BJ (cell line): ENCODE data around the gene SPTLC3. TPM values are rescaled to one million over a fixed set of nuclear protein-coding genes. Genes with fewer than 3 reads are reported as not detected.

ENCODE experiments used
- CTCF ChIA-PET: fragments of 350-600 bp; formaldehyde crosslinking; extraction: SDS; loops from one replicate; lab custom pipeline; 2021; ENCODE audit warnings: antibody characterized with exemption, inconsistent platforms; lab: Yijun Ruan, JAX
- POLR2A ChIA-PET: fragments of 300-600 bp; sonication (Branson Sonifier 250); formaldehyde crosslinking; extraction: SDS; loops from one replicate; lab custom pipeline; 2021; ENCODE audit warnings: antibody characterized with exemption; lab: Charles Lee
- DNase-seq: peaks from one replicate; pipeline ENCODE4 v3.0.0-alpha.2; 2011; ENCODE audit warnings: low read depth
- H3K27me3 ChIP-seq: 2 replicates; pipeline ENCODE4 v1.6.0; 2011; ENCODE audit warnings: low read length; ENCODE audit not compliant: control insufficient read depth, insufficient read depth
- H3K36me3 ChIP-seq: 2 replicates; pipeline ENCODE4 v1.5.1; 2011; ENCODE audit warnings: low read length; ENCODE audit not compliant: control insufficient read depth, insufficient read depth
- H3K4me3 ChIP-seq: 2 replicates; pipeline ENCODE4 v1.5.1; 2011; ENCODE audit warnings: low read depth, mild to moderate bottlenecking, control low read depth, low read length
- polyA plus RNA-seq: library from polyadenylated mRNA; depleted of rRNA; stranded (reverse); fragments of >200 nt; gene quantifications from 2 replicates; pipeline ENCODE4 v1.2.3, GENCODE V29; 2011
- TF ChIP-seq, protein P1 (sequence below): IDR thresholded peaks from 2 replicates; pipeline ENCODE4 v1.5.1; 2011; ENCODE audit warnings: low read depth, mild to moderate bottlenecking, control low read depth, inconsistent platforms, low read length, moderate library complexity; ENCODE audit not compliant: insufficient read depth

The SPTLC3 gene
- polyA plus RNA-seq, 1 experiment = 0.27 TPM

DNA sequence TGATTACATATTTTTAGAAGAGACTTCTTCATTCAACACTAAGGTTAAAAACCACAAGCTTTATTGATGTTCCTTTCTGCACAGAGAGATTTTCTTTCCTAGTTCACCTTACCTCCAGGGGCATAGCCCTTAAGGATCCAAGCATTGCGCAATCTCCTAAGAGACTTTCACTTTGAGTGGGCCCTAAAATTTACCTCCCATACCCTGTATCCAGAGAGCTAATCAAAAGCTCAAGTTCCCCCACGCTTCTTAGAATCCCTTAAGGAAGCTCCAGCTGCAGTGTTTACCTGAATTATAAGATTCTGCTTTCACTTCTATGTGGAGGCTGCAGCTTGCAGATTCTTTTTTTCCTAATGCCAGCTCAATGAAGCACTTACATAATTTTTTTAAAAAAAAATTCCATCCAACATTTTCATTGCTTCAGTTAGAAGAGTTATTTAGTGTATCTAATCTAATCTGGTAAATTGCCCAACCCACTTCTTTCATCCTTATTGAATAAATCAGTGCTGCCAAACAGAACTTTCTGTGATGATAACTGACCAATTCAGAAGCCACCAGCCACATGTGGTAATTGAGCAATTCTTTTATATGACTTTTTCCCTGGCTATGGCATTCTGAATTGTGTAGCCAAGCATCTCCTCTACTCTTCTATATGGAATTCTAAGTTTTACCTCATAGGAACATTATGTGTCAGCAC lies 24.6 kb upstream of the SPTLC3 start:
- no peak overlapping the region for H3K4me3 ChIP-seq
- CTCF ChIA-PET = no interaction called here
- POLR2A ChIA-PET = interaction anchor here (0.6 kb wide), 1 partner anchor 17 kb away, joined by 4 read pairs; no protein-coding TSS in a partner anchor
- H3K27me3 ChIP-seq = no peaks in the 10 kb centered on the region; the same call in 1 of the 2 replicates
- DNase-seq = no peak
- TF ChIP-seq, protein P1, sequence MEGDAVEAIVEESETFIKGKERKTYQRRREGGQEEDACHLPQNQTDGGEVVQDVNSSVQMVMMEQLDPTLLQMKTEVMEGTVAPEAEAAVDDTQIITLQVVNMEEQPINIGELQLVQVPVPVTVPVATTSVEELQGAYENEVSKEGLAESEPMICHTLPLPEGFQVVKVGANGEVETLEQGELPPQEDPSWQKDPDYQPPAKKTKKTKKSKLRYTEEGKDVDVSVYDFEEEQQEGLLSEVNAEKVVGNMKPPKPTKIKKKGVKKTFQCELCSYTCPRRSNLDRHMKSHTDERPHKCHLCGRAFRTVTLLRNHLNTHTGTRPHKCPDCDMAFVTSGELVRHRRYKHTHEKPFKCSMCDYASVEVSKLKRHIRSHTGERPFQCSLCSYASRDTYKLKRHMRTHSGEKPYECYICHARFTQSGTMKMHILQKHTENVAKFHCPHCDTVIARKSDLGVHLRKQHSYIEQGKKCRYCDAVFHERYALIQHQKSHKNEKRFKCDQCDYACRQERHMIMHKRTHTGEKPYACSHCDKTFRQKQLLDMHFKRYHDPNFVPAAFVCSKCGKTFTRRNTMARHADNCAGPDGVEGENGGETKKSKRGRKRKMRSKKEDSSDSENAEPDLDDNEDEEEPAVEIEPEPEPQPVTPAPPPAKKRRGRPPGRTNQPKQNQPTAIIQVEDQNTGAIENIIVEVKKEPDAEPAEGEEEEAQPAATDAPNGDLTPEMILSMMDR = no peak
- no peaks in the 10 kb centered on the region for H3K36me3 ChIP-seq

DNA sequence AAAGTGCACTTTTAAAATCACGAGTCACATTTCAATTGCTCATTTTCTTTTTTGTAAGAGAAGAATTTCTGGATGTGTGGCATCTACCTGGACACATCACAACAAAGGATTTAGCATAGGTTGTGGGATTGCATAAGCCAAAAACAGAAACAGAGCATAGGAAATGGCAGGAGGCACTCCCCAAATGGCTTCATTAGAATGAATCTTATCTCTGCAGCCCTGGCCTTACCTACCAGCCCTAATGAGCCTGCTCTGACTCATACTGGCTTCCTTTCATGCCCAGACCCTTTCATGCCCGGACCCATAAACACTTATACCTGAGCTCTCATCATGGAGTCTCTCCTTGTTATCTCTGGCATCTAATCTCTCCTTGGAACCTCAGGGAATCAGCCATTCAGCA lies 23.9 kb upstream of the SPTLC3 start:
- no peak for DNase-seq
- no peaks in the 10 kb centered on the region for H3K36me3 ChIP-seq
- ChIA-PET POLR2A (no interaction called here), CTCF (no interaction called here)
- TF ChIP-seq, protein P1 = no peak
- no peak overlapping the region for H3K4me3 ChIP-seq
- no peaks in the 10 kb centered on the region; the same call in 1 of the 2 replicates for H3K27me3 ChIP-seq

DNA sequence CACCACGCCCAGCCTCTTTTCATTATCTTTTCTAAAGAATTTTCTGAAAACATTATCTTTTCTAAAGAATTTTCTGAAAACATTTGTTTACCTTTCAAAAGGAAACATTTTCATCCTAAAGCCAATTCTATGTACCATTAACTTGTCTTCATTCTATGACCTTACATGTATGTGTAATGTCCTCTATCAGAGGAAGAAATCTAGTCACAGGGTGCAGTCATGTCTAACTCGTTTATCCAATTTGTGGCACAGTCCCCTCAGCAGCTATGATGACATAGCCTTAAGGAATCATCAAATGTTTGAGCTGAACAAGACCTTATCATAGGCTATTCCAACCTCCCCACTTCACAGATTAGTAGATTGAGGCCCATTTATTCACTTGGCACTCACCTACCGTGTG lies 21.5 kb upstream of the SPTLC3 start:
- TF ChIP-seq, protein P1 = no peak
- Histone ChIP-seq H3K36me3 (no peaks in the 10 kb centered on the region), H3K4me3 (no peak overlapping the region), H3K27me3 (no peaks in the 10 kb centered on the region; the same call in 1 of the 2 replicates)
- ChIA-PET POLR2A (no interaction called here), CTCF (interaction anchor here (0.6 kb wide), 1 partner anchor 20 kb away, joined by 3 read pairs; no protein-coding TSS in a partner anchor)
- DNase-seq = no peak

DNA sequence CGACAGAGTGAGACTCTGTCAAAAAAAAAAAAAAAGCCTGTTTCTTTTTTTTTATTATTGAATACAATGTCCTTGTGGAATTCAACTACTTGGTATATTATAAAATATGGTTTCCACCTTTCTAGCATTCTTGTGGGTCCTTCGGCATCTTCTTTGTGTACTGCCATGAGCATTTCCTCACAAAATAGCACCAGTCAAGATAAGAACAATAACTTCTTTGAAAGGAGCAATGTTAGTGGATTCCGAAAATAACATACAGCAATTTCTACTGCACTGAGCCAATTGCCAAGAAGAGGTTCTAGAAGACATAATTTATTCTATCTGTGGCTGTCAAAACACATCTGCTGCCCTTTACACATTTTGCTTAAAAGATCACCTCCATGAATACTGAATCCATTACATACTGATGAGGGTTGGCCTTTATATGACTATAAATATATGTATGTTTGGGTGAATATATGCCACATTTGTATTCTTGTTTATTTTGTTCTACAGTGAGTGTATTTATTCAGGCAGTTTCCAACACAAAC lies 19.1 kb upstream of the SPTLC3 start:
- ChIA-PET CTCF (no interaction called here), POLR2A (no interaction called here)
- DNase-seq = no peak
- TF ChIP-seq, protein P1 = no peak
- H3K36me3 ChIP-seq = no peaks in the 10 kb centered on the region
- H3K27me3 ChIP-seq = no peaks in the 10 kb centered on the region; the same call in 1 of the 2 replicates
- H3K4me3 ChIP-seq = no peak overlapping the region

DNA sequence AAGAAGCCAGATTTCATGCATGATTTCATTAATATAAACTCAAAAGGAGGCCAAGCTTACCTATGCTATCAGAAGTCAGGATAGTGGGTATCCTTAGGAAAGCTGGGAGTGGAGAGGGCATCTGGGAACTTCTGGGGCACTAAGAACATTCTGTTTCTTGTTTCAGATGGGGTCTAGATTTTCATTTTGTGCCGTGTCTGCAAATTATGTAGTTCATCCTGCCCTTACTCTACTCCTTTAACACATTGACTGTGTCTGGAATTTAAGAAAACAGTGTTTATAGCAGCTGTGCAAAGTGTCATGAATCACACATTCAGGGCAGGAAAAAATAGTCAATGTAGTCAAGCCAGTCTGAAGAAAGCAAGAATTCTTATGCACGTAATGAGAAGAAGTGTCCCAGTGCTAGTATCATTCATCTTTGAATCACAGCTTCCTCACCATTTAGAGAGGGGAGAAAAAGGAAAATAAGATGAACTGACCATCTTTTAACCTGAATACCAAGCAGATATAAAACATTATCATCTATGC lies 11.6 kb upstream of the SPTLC3 start:
- no peak for DNase-seq
- CTCF ChIA-PET = interaction anchor here (1.1 kb wide), 1 partner anchor 10 kb away, joined by 3 read pairs; no protein-coding TSS in a partner anchor
- TF ChIP-seq, protein P1 = no peak

More for the DNA sequence above, 11.6 kb upstream of the SPTLC3 start:
- H3K27me3 ChIP-seq = no peaks in the 10 kb centered on the region
- H3K36me3 ChIP-seq = no peaks in the 10 kb centered on the region
- POLR2A ChIA-PET = no interaction called here
- no peak overlapping the region for H3K4me3 ChIP-seq
